HepG2 (cell line): Measurements from ENCODE around the gene AGBL3. TPM values are rescaled to one million over a fixed set of nuclear protein-coding genes. Genes with fewer than 3 reads are reported as not detected.
A peak's percentile ranks its signal among the peaks of the same experiment; 100 is the strongest.

Experiments
- ATAC-seq: fragments of 200-7000 bp; cut with Tn5 transposase; 3 replicates; pipeline ENCODE4 v1.9.1; 2020; ENCODE audit warnings: mild to moderate bottlenecking, moderate library complexity
- BruUV-seq: library from RNA; stranded (reverse); fragments of 400-500 nt; replicated peaks from 2 replicates; lab custom pipeline; 2021; lab: Mats Ljungman, UMichigan
- CTCF ChIA-PET: fragments of 300-600 bp; formaldehyde crosslinking; extraction: SDS; loops from one replicate; lab custom pipeline; 2021; ENCODE audit warnings: low total read pairs, inconsistent platforms, low intra/inter-chr PET ratio; lab: Yijun Ruan, JAX
- POLR2A ChIA-PET: fragments of 350-600 bp; sonication (Branson Sonifier 250); formaldehyde crosslinking; loops from one replicate; lab custom pipeline; 2020; ENCODE audit warnings: antibody characterized with exemption, inconsistent platforms; lab: Yijun Ruan, JAX
- DNase-seq: peaks from one replicate; pipeline ENCODE4 v3.0.0-alpha.2; 2015; ENCODE audit warnings: low spot score
- FAIRE-seq: peaks from 3 replicates; lab custom pipeline; 2011; peaks lifted over from hg19 to GRCh38; lab: Jason Lieb, UNC
- H2AFZ ChIP-seq: one replicate; pipeline ENCODE4 v1.6.1; 2011; ENCODE audit warnings: low read length, inconsistent platforms
- H3K27ac ChIP-seq: fragments of 300-600 bp; 3 replicates; pipeline ENCODE4 v1.8.0; 2011; ENCODE audit warnings: mixed run types, mild to moderate bottlenecking, mixed read lengths, low read length, inconsistent platforms; ENCODE audit not compliant: insufficient read depth; ENCODE audit errors: extremely low read length
- H3K27me3 ChIP-seq, 2 experiments: fragments of 200-600 bp in 1 of 2; 2 replicates in 1 of 2; 3 replicates in 1 of 2; pipeline versions ENCODE4 v1.6.0 to v1.8.0; 2011; ENCODE audit warnings: low read length in 2 of 2, mild to moderate bottlenecking in 2 of 2, moderate library complexity in 2 of 2, inconsistent platforms in 1 of 2; ENCODE audit not compliant: insufficient read depth in 2 of 2, control insufficient read depth in 1 of 2
- H3K36me3 ChIP-seq, 2 experiments: fragments of 200-600 bp in 1 of 2; replicated peaks in 1 of 2; 2 replicates in 1 of 2; 3 replicates in 1 of 2; pipeline versions ENCODE4 v1.5.1 to v1.8.0; 2011; ENCODE audit warnings: low read length in 2 of 2, inconsistent platforms in 1 of 2; ENCODE audit not compliant: insufficient read depth in 2 of 2, control insufficient read depth in 1 of 2
- H3K4me1 ChIP-seq: 2 replicates; pipeline ENCODE4 v1.5.1; 2012; ENCODE audit warnings: low read length, inconsistent platforms; ENCODE audit not compliant: insufficient read depth
- H3K4me2 ChIP-seq: 2 replicates; pipeline ENCODE4 v1.6.0; 2011; ENCODE audit warnings: low read depth, low read length, inconsistent platforms
- H3K4me3 ChIP-seq, 3 experiments: fragments of 200-600 bp in 1 of 3; sonication (generic), shearing (Covaris generic) in 1 of 3; replicated peaks in 1 of 3; 2 replicates each; pipeline ENCODE4 v1.5.1; 2011 to 2016; ENCODE audit warnings: low read length in 3 of 3, inconsistent platforms in 2 of 3, low read depth in 2 of 3, mild to moderate bottlenecking in 2 of 3, control low read depth in 1 of 3, mixed read lengths in 1 of 3; ENCODE audit not compliant: insufficient read depth in 1 of 3
- H3K79me2 ChIP-seq: one replicate; pipeline ENCODE4 v1.6.1; 2011; ENCODE audit warnings: low read length, inconsistent platforms; ENCODE audit not compliant: insufficient read depth
- H3K9ac ChIP-seq: 2 replicates; pipeline ENCODE4 v1.6.0; 2011; ENCODE audit warnings: mild to moderate bottlenecking, low read depth, low read length, inconsistent platforms; ENCODE audit not compliant: insufficient read depth
- H3K9me3 ChIP-seq: 2 replicates; pipeline ENCODE4 v1.5.1; 2012; ENCODE audit warnings: mild to moderate bottlenecking, low read length
- H4K20me1 ChIP-seq: 2 replicates; pipeline ENCODE4 v1.6.0; 2011; ENCODE audit warnings: inconsistent platforms, mild to moderate bottlenecking, low read length, moderate library complexity; ENCODE audit not compliant: insufficient read depth
- GATAD2A ChIP-seq: IDR thresholded peaks from 2 replicates; pipeline ENCODE4 v1.6.1; 2016
- GZF1 ChIP-seq: sonication (generic); formaldehyde crosslinking; IDR thresholded peaks from 2 replicates; pipeline ENCODE4 v1.5.1; 2020; ENCODE audit warnings: mild to moderate bottlenecking, missing genetic modification reagents
- HNF4A ChIP-seq: sonication (generic); formaldehyde crosslinking; IDR thresholded peaks from 2 replicates; pipeline ENCODE4 v1.4.0; 2020; ENCODE audit warnings: missing genetic modification reagents
- HOXA3 ChIP-seq: sonication (generic); formaldehyde crosslinking; IDR thresholded peaks from 2 replicates; pipeline ENCODE4 v1.5.0; 2020; ENCODE audit warnings: missing genetic modification reagents
- MAFK ChIP-seq, 2 experiments: IDR thresholded peaks in 1 of 2; conservative IDR thresholded peaks in 1 of 2; 2 replicates each; pipeline ENCODE4 v1.6.1; 2011; ENCODE audit warnings: improper control_type of control experiment in 2 of 2, low read length in 2 of 2
- MED1 ChIP-seq: sonication (generic); formaldehyde crosslinking; IDR thresholded peaks from 2 replicates; pipeline ENCODE4 v1.4.0; 2020; ENCODE audit warnings: missing genetic modification reagents
- SAP130 ChIP-seq: IDR thresholded peaks from 2 replicates; pipeline ENCODE4 v1.6.1; 2016; ENCODE audit warnings: low read depth
- SOX13 ChIP-seq, 3 experiments: fragments of 450-650 bp in 1 of 3; sonication (generic) in 1 of 3; formaldehyde crosslinking in 1 of 3; IDR thresholded peaks in 2 of 3; conservative IDR thresholded peaks in 1 of 3; 2 replicates each; pipeline versions ENCODE4 v1.5.0 to v1.6.1; 2016 to 2020; ENCODE audit warnings: antibody characterized with exemption in 1 of 3, mild to moderate bottlenecking in 1 of 3, missing compliant biosample characterization in 1 of 3, missing genetic modification reagents in 1 of 3, moderate library complexity in 1 of 3
- SOX6 ChIP-seq, 2 experiments: fragments of 450-650 bp in 1 of 2; sonication (generic) in 1 of 2; formaldehyde crosslinking in 1 of 2; IDR thresholded peaks; 2 replicates each; pipeline versions ENCODE4 v1.4.0 to v1.6.1; 2017 to 2020; ENCODE audit warnings: antibody characterized with exemption in 1 of 2, mild to moderate bottlenecking in 1 of 2, missing genetic modification reagents in 1 of 2
- SP140L ChIP-seq: sonication (generic); formaldehyde crosslinking; IDR thresholded peaks from 2 replicates; pipeline ENCODE4 v1.4.0; 2020; ENCODE audit warnings: missing genetic modification reagents, borderline replicate concordance
- YY1 ChIP-seq: IDR thresholded peaks from 2 replicates; pipeline ENCODE4 v1.6.1; 2011; ENCODE audit warnings: low read length, low read depth, moderate library complexity, mild to moderate bottlenecking; ENCODE audit not compliant: insufficient read depth, insufficient replicate concordance
- ZNF430 ChIP-seq: sonication (generic); formaldehyde crosslinking; IDR thresholded peaks from 2 replicates; pipeline ENCODE4 v1.9.0; 2021; ENCODE audit warnings: mild to moderate bottlenecking, missing genetic modification reagents
- ZNF431 ChIP-seq: sonication (generic); formaldehyde crosslinking; IDR thresholded peaks from 2 replicates; pipeline ENCODE4 v1.9.0; 2022; ENCODE audit warnings: missing genetic modification reagents, low read depth, mild to moderate bottlenecking, borderline replicate concordance
- ZNF44 ChIP-seq: sonication (generic); formaldehyde crosslinking; IDR thresholded peaks from 2 replicates; pipeline ENCODE4 v1.5.1; 2020; ENCODE audit warnings: mild to moderate bottlenecking, missing genetic modification reagents
- ZNF552 ChIP-seq: sonication (generic); formaldehyde crosslinking; IDR thresholded peaks from 2 replicates; pipeline ENCODE4 v1.9.0; 2022; ENCODE audit warnings: missing genetic modification reagents, mild to moderate bottlenecking, borderline replicate concordance
- WGBS: methylation state at CpG from one replicate; pipeline ENCODE4 v1.1.6; 2017; ENCODE audit warnings: low lambda C conversion rate; 5-methylcytosine and 5-hydroxymethylcytosine counted together
- in situ Hi-C: cut with HindIII; loops from 2 replicates; pipeline ENCODE4 v1.10.0; 2017; ENCODE audit warnings: low pct_unique_long_range_greater_than_20kb; ENCODE audit not compliant: extremely low pct_ligation_motif_present
- intact Hi-C: fragments of 100-400 bp; cut with micrococcal nuclease; formaldehyde crosslinking; loops from one replicate; pipeline ENCODE4 v1.10.0; 2022; ENCODE audit not compliant: unreplicated experiment
- polyA plus RNA-seq, 8 experiments: library from polyadenylated mRNA; depleted of rRNA in 3 of 8; stranded (reverse) in 7 of 8; unstranded in 1 of 8; fragments of >200 nt; fragmentation: Illumina TruSeq in 4 of 8; extraction: Trizol in 4 of 8; gene quantifications; 2 replicates each; pipeline versions ENCODE4 v1.2.1 to v1.2.3, GENCODE V29; 2011 to 2016; ENCODE audit warnings: low read depth in 4 of 8, missing spikeins in 1 of 8, mixed read lengths in 1 of 8; ENCODE audit not compliant: insufficient read depth in 1 of 8
- total RNA-seq, 5 experiments: library from RNA; depleted of rRNA; stranded (reverse); fragments of >200 nt; fragmentation: Illumina TruSeq; extraction: Trizol; gene quantifications; 2 replicates each; pipeline ENCODE4 v1.2.3, GENCODE V29; 2016; ENCODE audit warnings: low read depth in 1 of 5
- TF ChIP-seq, protein P1 (sequence below): IDR thresholded peaks from 2 replicates; pipeline ENCODE4 v1.6.1; 2012; ENCODE audit warnings: inconsistent platforms
- TF ChIP-seq, protein P2 (sequence below): sonication (generic); formaldehyde crosslinking; IDR thresholded peaks from 2 replicates; pipeline ENCODE4 v1.8.1; 2023; ENCODE audit warnings: mild to moderate bottlenecking, missing genetic modification reagents

The AGBL3 gene
- total and polyA plus RNA-seq, 2 of the 13 experiments (the other 11 are each of a cell fraction or from before 2014, with no cell fraction given): 2.2 to 7.2 TPM

DNA sequence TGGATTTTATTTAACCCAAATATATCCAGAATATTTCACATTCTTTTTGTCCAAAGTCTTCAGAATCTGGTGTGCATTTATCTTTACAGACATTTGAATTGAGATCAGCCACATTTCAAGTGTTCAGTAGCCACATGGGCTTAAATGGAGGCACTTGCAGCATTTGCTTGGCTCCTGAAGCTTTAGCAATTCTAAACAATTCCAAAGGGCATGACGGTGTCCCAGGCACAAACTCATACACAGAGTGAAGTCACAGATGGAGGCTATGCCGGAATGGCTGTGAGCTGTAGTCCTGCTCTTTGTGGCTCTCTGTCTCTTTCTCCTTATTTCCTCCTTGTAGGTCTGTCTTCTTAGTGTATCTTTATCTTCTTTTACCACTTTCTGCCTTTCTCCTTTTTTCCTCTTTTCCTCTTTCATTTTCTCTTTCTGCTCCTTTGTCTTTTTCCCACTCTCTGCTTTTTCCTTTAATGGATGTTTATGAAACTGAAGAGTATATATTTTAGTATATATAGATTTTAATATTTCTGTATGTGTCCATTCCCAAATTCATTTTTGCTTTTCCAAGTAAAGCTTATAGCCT, 7.7 kb downstream of the AGBL3 start:
- intact Hi-C loops (loop anchor here (5.0 kb wide), 1 partner anchor 92 kb away; no protein-coding TSS in a partner anchor), in situ Hi-C loops (loop anchor here (5.0 kb wide), 1 partner anchor 173 kb away; no protein-coding TSS in a partner anchor)
- no peak for DNase-seq
- TF ChIP-seq SP140L (CRISPR knock-in tag): no peak
- TF ChIP-seq, protein P1, sequence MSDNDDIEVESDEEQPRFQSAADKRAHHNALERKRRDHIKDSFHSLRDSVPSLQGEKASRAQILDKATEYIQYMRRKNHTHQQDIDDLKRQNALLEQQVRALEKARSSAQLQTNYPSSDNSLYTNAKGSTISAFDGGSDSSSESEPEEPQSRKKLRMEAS: 0 out of 2 replicates have a peak, but pooled peaks have one; percentile 31
- TF ChIP-seq GATAD2A (CRISPR knock-in tag): peak; percentile 57; the same call in 1 of the 2 replicates
- no peak for TF ChIP-seq GZF1 (CRISPR knock-in tag)
- no peak for TF ChIP-seq ZNF552
- TF ChIP-seq MED1 (CRISPR knock-in tag): peak; percentile 36; the same call in 1 of the 2 replicates
- peak; percentile 44; the same call in 1 of the 2 replicates for TF ChIP-seq HOXA3 (CRISPR knock-in tag)
- TF ChIP-seq ZNF44: no peak
- TF ChIP-seq ZNF430 (CRISPR knock-in tag): no peak
- TF ChIP-seq, protein P2, sequence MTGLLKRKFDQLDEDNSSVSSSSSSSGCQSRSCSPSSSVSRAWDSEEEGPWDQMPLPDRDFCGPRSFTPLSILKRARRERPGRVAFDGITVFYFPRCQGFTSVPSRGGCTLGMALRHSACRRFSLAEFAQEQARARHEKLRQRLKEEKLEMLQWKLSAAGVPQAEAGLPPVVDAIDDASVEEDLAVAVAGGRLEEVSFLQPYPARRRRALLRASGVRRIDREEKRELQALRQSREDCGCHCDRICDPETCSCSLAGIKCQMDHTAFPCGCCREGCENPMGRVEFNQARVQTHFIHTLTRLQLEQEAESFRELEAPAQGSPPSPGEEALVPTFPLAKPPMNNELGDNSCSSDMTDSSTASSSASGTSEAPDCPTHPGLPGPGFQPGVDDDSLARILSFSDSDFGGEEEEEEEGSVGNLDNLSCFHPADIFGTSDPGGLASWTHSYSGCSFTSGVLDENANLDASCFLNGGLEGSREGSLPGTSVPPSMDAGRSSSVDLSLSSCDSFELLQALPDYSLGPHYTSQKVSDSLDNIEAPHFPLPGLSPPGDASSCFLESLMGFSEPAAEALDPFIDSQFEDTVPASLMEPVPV (CRISPR knock-in tag): no peak
- no peak for TF ChIP-seq ZNF431
- TF ChIP-seq SAP130 (CRISPR knock-in tag): peak; percentile 47; the same call in 1 of the 2 replicates
- no peak for TF ChIP-seq SOX6 (IDR thresholded peaks at IDR 0.05)
- TF ChIP-seq SOX6 (CRISPR knock-in tag; IDR thresholded peaks at IDR 0.05): 0 out of 2 replicates have a peak, but pooled peaks have one; percentile 24
- TF ChIP-seq MAFK (conservative IDR thresholded peaks at IDR 0.05 in 1 of 2, IDR thresholded peaks at IDR 0.05 in 1 of 2; ENCODE audit: low read length in 2 of 2): no peak
- no peak for TF ChIP-seq SOX13 (IDR thresholded peaks at IDR 0.05)
- 0 out of 4 replicates have a peak, but pooled peaks of 1 of the 2 experiments have one; percentile 14 for TF ChIP-seq SOX13 (CRISPR knock-in tag; conservative IDR thresholded peaks at IDR 0.05 in 1 of 2, IDR thresholded peaks at IDR 0.05 in 1 of 2)
- TF ChIP-seq YY1: peak; percentile 26
- peak; percentile 33; the same call in 1 of the 2 replicates for TF ChIP-seq HNF4A (CRISPR knock-in tag)
- ChIA-PET POLR2A (interaction anchor here (0.7 to 4.3 kb wide), 4 partner anchors 154 to 177 kb away, joined by 3 to 30 read pairs (median 14); partner anchors contain the start of genes CYREN and TMEM140), CTCF (no interaction called here)
- H3K27ac ChIP-seq: peak overlapping the region; percentile 96
- H3K27me3 ChIP-seq: no peaks in the 10 kb centered on the region
- no peaks in the 10 kb centered on the region for H4K20me1 ChIP-seq
- H3K4me1 ChIP-seq: peaks cover 100% of the 10 kb centered on the region
- ATAC-seq: no peak
- FAIRE-seq: no peak
- H3K79me2 ChIP-seq: peaks cover 23% of the 10 kb centered on the region
- H3K9me3 ChIP-seq: no peaks in the 10 kb centered on the region
- peaks cover 0 to 6% of the 10 kb centered on the region in 2 experiments; a peak in 1 of 5 replicates for H3K36me3 ChIP-seq
- no TSS peak for BruUV-seq
- H3K9ac ChIP-seq: no peak overlapping the region
- no peak overlapping the region for H2AFZ ChIP-seq
- WGBS: 54% methylated on average over 2 of the region's 2 CpGs
- H3K4me3 ChIP-seq: no peak overlapping the region
- H3K4me2 ChIP-seq: peak overlapping the region; percentile 25; the same call in 1 of the 2 replicates
